ENCODE results near the gene LARGE2. TPM values are rescaled to one million over a fixed set of nuclear protein-coding genes. Genes with fewer than 3 reads are reported as not detected.

The LARGE2 gene
- total RNA-seq, 1 experiment from 2014 or later: 18.4 TPM

- no peak for DNase-seq
- CTCF ChIA-PET: no interaction called here
- Histone ChIP-seq H3K27ac (ENCODE audit: low read length) (no peak overlapping the region), H3K36me3 (ENCODE audit: low read depth, low read length) (peaks cover 7% of the 10 kb centered on the region; the same call in 1 of the 2 replicates), H3K9me3 (ENCODE audit: low read length) (no peaks in the 10 kb centered on the region), H4K20me1 (ENCODE audit: low read length) (0 out of 2 replicates have a peak, but pooled peaks cover 3% of the 10 kb centered on the region), H3K4me3 (ENCODE audit: low read length) (peak overlapping the region; percentile 63), H3K9me2 (replicated peaks; ENCODE audit: low read length) (no peaks in the 10 kb centered on the region), H3K79me2 (ENCODE audit: low read length) (no peaks in the 10 kb centered on the region), H3K4me1 (ENCODE audit: insufficient read depth, low read length) (no peaks in the 10 kb centered on the region), H3K9ac (ENCODE audit: low read length) (no peak overlapping the region), H2AFZ (ENCODE audit: low read length) (0 out of 2 replicates have a peak overlapping the region, but pooled peaks have one; percentile 26), H3F3A (ENCODE audit: low read length, unreplicated experiment) (no peaks in the 10 kb centered on the region), H3K4me2 (ENCODE audit: low read length) (peak overlapping the region; percentile 77), H3K27me3 (ENCODE audit: low read length) (no peaks in the 10 kb centered on the region)
- TF ChIP-seq EZH2phosphoT487 (IDR thresholded peaks at IDR 0.05; ENCODE audit: borderline replicate concordance, low read length): no peak
- TF ChIP-seq EZH2 (IDR thresholded peaks at IDR 0.05; ENCODE audit: low read length, unreplicated experiment): no peak
- TF ChIP-seq CTCF (conservative IDR thresholded peaks at IDR 0.05; ENCODE audit: low read depth, low read length): no peak
- BruUV-seq (replicated peaks): no TSS peak
- POLR2A ChIA-PET (ENCODE audit: unreplicated experiment): no interaction called here
- ATAC-seq: no peak
- intact Hi-C loops (cut with micrococcal nuclease): no loop called here
These were observed 36.3 kb upstream of the LARGE2 start for GRCh38 chr11:45885921-45886721.

GRCh38 chr11:45886816-45887520, 35.5 kb upstream of the LARGE2 start:
- TF ChIP-seq EZH2phosphoT487 (IDR thresholded peaks at IDR 0.05; ENCODE audit: borderline replicate concordance, low read length) (no peak), EZH2 (IDR thresholded peaks at IDR 0.05; ENCODE audit: low read length, unreplicated experiment) (no peak), CTCF (conservative IDR thresholded peaks at IDR 0.05; ENCODE audit: low read depth, low read length) (no peak)
- ATAC-seq (no peak), DNase-seq (no peak)
- BruUV-seq (replicated peaks): no TSS peak
- Histone ChIP-seq H3K27ac (ENCODE audit: low read length) (no peak overlapping the region), H4K20me1 (ENCODE audit: low read length) (no peaks in the 10 kb centered on the region), H3K4me3 (ENCODE audit: low read length) (no peak overlapping the region), H3K4me1 (ENCODE audit: insufficient read depth, low read length) (no peaks in the 10 kb centered on the region), H3K27me3 (ENCODE audit: low read length) (no peaks in the 10 kb centered on the region), H3K36me3 (ENCODE audit: low read depth, low read length) (peaks cover 2% of the 10 kb centered on the region; the same call in 1 of the 2 replicates), H3K4me2 (ENCODE audit: low read length) (no peak overlapping the region), H3K9ac (ENCODE audit: low read length) (no peak overlapping the region), H3F3A (ENCODE audit: low read length, unreplicated experiment) (no peaks in the 10 kb centered on the region), H3K9me2 (replicated peaks; ENCODE audit: low read length) (no peaks in the 10 kb centered on the region), H3K79me2 (ENCODE audit: low read length) (no peaks in the 10 kb centered on the region), H3K9me3 (ENCODE audit: low read length) (no peaks in the 10 kb centered on the region), H2AFZ (ENCODE audit: low read length) (no peak overlapping the region)
- intact Hi-C loops (cut with micrococcal nuclease): no loop called here
- CTCF ChIA-PET: no interaction called here
- POLR2A ChIA-PET (ENCODE audit: unreplicated experiment): no interaction called here

- no peaks in the 10 kb centered on the region for H3F3A ChIP-seq (ENCODE audit: low read length, unreplicated experiment)
- H3K9me2 ChIP-seq (replicated peaks; ENCODE audit: low read length): no peaks in the 10 kb centered on the region
- TF ChIP-seq EZH2phosphoT487 (IDR thresholded peaks at IDR 0.05; ENCODE audit: borderline replicate concordance, low read length): no peak
- no peaks in the 10 kb centered on the region for H3K9me3 ChIP-seq (ENCODE audit: low read length)
- H3K4me1 ChIP-seq (ENCODE audit: insufficient read depth, low read length): no peaks in the 10 kb centered on the region
- no peaks in the 10 kb centered on the region for H3K79me2 ChIP-seq (ENCODE audit: low read length)
- ChIA-PET CTCF (no interaction called here), POLR2A (ENCODE audit: unreplicated experiment) (no interaction called here)
- DNase-seq: no peak
- no peak for ATAC-seq
- H3K4me3 ChIP-seq (ENCODE audit: low read length): no peak overlapping the region
- H3K36me3 ChIP-seq (ENCODE audit: low read depth, low read length): no peaks in the 10 kb centered on the region
- no peak overlapping the region for H2AFZ ChIP-seq (ENCODE audit: low read length)
- H3K27ac ChIP-seq (ENCODE audit: low read length): no peak overlapping the region
- no peak overlapping the region for H3K4me2 ChIP-seq (ENCODE audit: low read length)
- H3K9ac ChIP-seq (ENCODE audit: low read length): no peak overlapping the region
- H3K27me3 ChIP-seq (ENCODE audit: low read length): no peaks in the 10 kb centered on the region
- no TSS peak for BruUV-seq (replicated peaks)
- intact Hi-C loops (cut with micrococcal nuclease): no loop called here
- H4K20me1 ChIP-seq (ENCODE audit: low read length): no peaks in the 10 kb centered on the region
These were observed 34.9 kb upstream of the LARGE2 start for GRCh38 chr11:45887587-45887986.
